HT1080 (cell line): ENCODE data around the gene BHLHE41. TPM values are rescaled to one million over a fixed set of nuclear protein-coding genes. Genes with fewer than 3 reads are reported as not detected.

ENCODE experiments used
- DNase-seq: peaks from one replicate; pipeline ENCODE4 v3.0.0-alpha.2; 2015; ENCODE audit warnings: low read depth
- total RNA-seq: library from RNA; depleted of rRNA; stranded (reverse); fragments of >200 nt; shearing (Covaris generic); gene quantifications from 2 replicates; pipeline ENCODE4 v1.2.3, GENCODE V29; 2014

BHLHE41 gene
- total RNA-seq, 1 experiment from 2014 or later = 1.5 TPM

GRCh38 chr12:26135010-26135420 lies 10.2 kb upstream of the BHLHE41 start:
- peak; percentile 73 for DNase-seq

GRCh38 chr12:26134540-26134939 lies 9.7 kb upstream of the BHLHE41 start:
- DNase-seq = no peak

- no peak for DNase-seq
Measured at GRCh38 chr12:26133521-26133920, 8.7 kb upstream of the BHLHE41 start.

GRCh38 chr12:26132866-26133265 lies 8.0 kb upstream of the BHLHE41 start:
- DNase-seq = no peak

GRCh38 chr12:26131936-26132335 lies 7.1 kb upstream of the BHLHE41 start:
- DNase-seq = no peak

- DNase-seq = no peak
Measured at GRCh38 chr12:26130728-26131127, 5.9 kb upstream of the BHLHE41 start.

- DNase-seq = no peak
Measured at GRCh38 chr12:26128168-26128567, 3.3 kb upstream of the BHLHE41 start.

- no peak for DNase-seq
Measured at GRCh38 chr12:26127404-26127803, 2.6 kb upstream of the BHLHE41 start.

- DNase-seq = peak; percentile 80
Measured at GRCh38 chr12:26126340-26127284, 1.8 kb upstream of the BHLHE41 start.

- peak; percentile 84 for DNase-seq
Measured at GRCh38 chr12:26125400-26126339, 833 bp upstream of the BHLHE41 start.

- no peak for DNase-seq
Measured at GRCh38 chr12:26123482-26123980, 1.3 kb downstream of the BHLHE41 start.

GRCh38 chr12:26122681-26123481 lies 2.0 kb downstream of the BHLHE41 start:
- peak; percentile 21 for DNase-seq

- peak; percentile 17 for DNase-seq
Measured at GRCh38 chr12:26122061-26122680, 2.7 kb downstream of the BHLHE41 start.

- no peak for DNase-seq
Measured at GRCh38 chr12:26121323-26122060, 3.3 kb downstream of the BHLHE41 start.

GRCh38 chr12:26120561-26121274 lies 4.1 kb downstream of the BHLHE41 start:
- no peak for DNase-seq

GRCh38 chr12:26119391-26119989 lies 5.3 kb downstream of the BHLHE41 start:
- DNase-seq = peak; percentile 65

GRCh38 chr12:26118308-26118707 lies 6.5 kb downstream of the BHLHE41 start:
- DNase-seq = no peak
